ENCODE results near the gene MAB21L4. TPM values are rescaled to one million over a fixed set of nuclear protein-coding genes. Genes with fewer than 3 reads are reported as not detected.

Gene MAB21L4
- 1 to 10 TPM; 1.1 to 3.5 TPM for total RNA-seq

- peaks cover 19% of the 10 kb centered on the region for H3K4me1 ChIP-seq (replicated peaks)
- WGBS: 78% methylated on average over 23 of the region's 24 CpGs
- no peak for TF ChIP-seq POLR2A (IDR thresholded peaks at IDR 0.05)
- TF ChIP-seq CTCF (IDR thresholded peaks at IDR 0.05): no peak
- TF ChIP-seq POLR2AphosphoS5 (IDR thresholded peaks at IDR 0.05): no peak
- H3K27ac ChIP-seq: peak within 1 kb of the TSS in 1 of 2 donors; percentile 72
- no peaks in the 10 kb centered on the region for H3K9me3 ChIP-seq
- DNase-seq (ENCODE audit: low spot score): no peak
- no peaks in the 10 kb centered on the region for H3K27me3 ChIP-seq (replicated peaks; ENCODE audit: insufficient read depth)
- H3K4me3 ChIP-seq: no peak within 1 kb of the TSS
- H3K36me3 ChIP-seq: no peaks in the 10 kb centered on the region
- intact Hi-C loops (cut with DNase I): no loop called here
Measured at GRCh38 chr2:240895656-240896388, at the start of gene MAB21L4. Gene MAB21L4 (minus strand): TSS chr2:240896156. CDS start chr2:240895997, 159 bp downstream.

- Histone ChIP-seq H3K9me3 (no peaks in the 10 kb centered on the region), H3K27me3 (replicated peaks; ENCODE audit: insufficient read depth) (no peaks in the 10 kb centered on the region), H3K4me1 (replicated peaks) (no peaks in the 10 kb centered on the region), H3K27ac (no peak overlapping the region), H3K36me3 (no peaks in the 10 kb centered on the region), H3K4me3 (no peak overlapping the region)
- DNase-seq (ENCODE audit: low spot score): no peak
- 94% methylated on average over 9 of the region's 9 CpGs for WGBS
- intact Hi-C loops (cut with DNase I): no loop called here
- TF ChIP-seq POLR2A (IDR thresholded peaks at IDR 0.05): no peak
- TF ChIP-seq CTCF (IDR thresholded peaks at IDR 0.05): no peak
- no peak for TF ChIP-seq POLR2AphosphoS5 (IDR thresholded peaks at IDR 0.05)
Measured at GRCh38 chr2:240936106-240936505, 40.1 kb upstream of the MAB21L4 start.

GRCh38 chr2:240935103-240935876 lies 39.3 kb upstream of the MAB21L4 start:
- Histone ChIP-seq H3K27ac (no peak overlapping the region), H3K36me3 (no peaks in the 10 kb centered on the region), H3K27me3 (replicated peaks; ENCODE audit: insufficient read depth) (no peaks in the 10 kb centered on the region), H3K9me3 (no peaks in the 10 kb centered on the region), H3K4me3 (no peak overlapping the region), H3K4me1 (replicated peaks) (no peaks in the 10 kb centered on the region)
- no peak for DNase-seq (ENCODE audit: low spot score)
- WGBS: 81% methylated on average over 23 of the region's 25 CpGs
- no peak for TF ChIP-seq CTCF (IDR thresholded peaks at IDR 0.05)
- TF ChIP-seq POLR2AphosphoS5 (IDR thresholded peaks at IDR 0.05): no peak
- no peak for TF ChIP-seq POLR2A (IDR thresholded peaks at IDR 0.05)
- intact Hi-C loops (cut with DNase I): no loop called here

GRCh38 chr2:240934701-240935102 lies 38.7 kb upstream of the MAB21L4 start:
- Histone ChIP-seq H3K4me3 (no peak overlapping the region), H3K27me3 (replicated peaks; ENCODE audit: insufficient read depth) (no peaks in the 10 kb centered on the region), H3K36me3 (no peaks in the 10 kb centered on the region), H3K4me1 (replicated peaks) (no peaks in the 10 kb centered on the region), H3K9me3 (no peaks in the 10 kb centered on the region), H3K27ac (no peak overlapping the region)
- DNase-seq (ENCODE audit: low spot score): no peak
- 88% methylated on average over 12 of the region's 12 CpGs for WGBS
- no peak for TF ChIP-seq CTCF (IDR thresholded peaks at IDR 0.05)
- no peak for TF ChIP-seq POLR2AphosphoS5 (IDR thresholded peaks at IDR 0.05)
- TF ChIP-seq POLR2A (IDR thresholded peaks at IDR 0.05): no peak
- intact Hi-C loops (cut with DNase I): no loop called here

All from prostate gland (tissue), 2 donors.